Activated T-cell treated with anti-CD3 and anti-CD28 coated beads, Interleukin-2, amount 50 U/mL, for 4 hours (primary cell): ENCODE measurements around the gene LGMN. TPM values are rescaled to one million over a fixed set of nuclear protein-coding genes. Genes with fewer than 3 reads are reported as not detected.
A peak's percentile ranks its signal among the peaks of the same experiment; 100 is the strongest.

Experiments
- ATAC-seq, 2 donors: fragments of 200-7000 bp; cut with Tn5 transposase; one replicate each; pipeline ENCODE4 v1.10.0; 2021
- DNase-seq: peaks from one replicate; pipeline ENCODE4 v3.0.0-alpha.2; 2020
- H3K27me3 Mint-ChIP-seq: one replicate; pipeline ENCODE4 v1.8.0; 2021; ENCODE audit warnings: low read depth, mixed read lengths
- H3K36me3 Mint-ChIP-seq: one replicate; pipeline ENCODE4 v1.8.0; 2022; ENCODE audit warnings: mixed read lengths; ENCODE audit not compliant: insufficient read depth
- H3K4me1 Mint-ChIP-seq: one replicate; pipeline ENCODE4 v1.8.0; 2021; ENCODE audit warnings: low read depth, mixed read lengths
- H3K4me3 Mint-ChIP-seq: one replicate; pipeline ENCODE4 v1.8.0; 2021; ENCODE audit warnings: mild to moderate bottlenecking, moderate library complexity, mixed read lengths
- H3K9me3 Mint-ChIP-seq: one replicate; pipeline ENCODE4 v1.8.0; 2021; ENCODE audit warnings: mixed read lengths
- total RNA-seq, 3 donors: library from RNA; stranded (reverse); gene quantifications; one replicate each; pipeline ENCODE4 v1.2.1, GENCODE V29; 2021

LGMN gene
- total RNA-seq, 3 donors from 2014 or later: 2.9 to 4.8 (median 3.3) TPM

- peaks cover 38% of the 10 kb centered on the region for H3K36me3 Mint-ChIP-seq
- no peak overlapping the region for H3K4me3 Mint-ChIP-seq
- no peak for ATAC-seq
- peaks cover 48% of the 10 kb centered on the region for H3K4me1 Mint-ChIP-seq
- no peak for DNase-seq
- no peaks in the 10 kb centered on the region for H3K27me3 Mint-ChIP-seq
- no peaks in the 10 kb centered on the region for H3K9me3 Mint-ChIP-seq
Measured at GRCh38 chr14:92675976-92676375, 72.5 kb downstream of the LGMN start.

DNA sequence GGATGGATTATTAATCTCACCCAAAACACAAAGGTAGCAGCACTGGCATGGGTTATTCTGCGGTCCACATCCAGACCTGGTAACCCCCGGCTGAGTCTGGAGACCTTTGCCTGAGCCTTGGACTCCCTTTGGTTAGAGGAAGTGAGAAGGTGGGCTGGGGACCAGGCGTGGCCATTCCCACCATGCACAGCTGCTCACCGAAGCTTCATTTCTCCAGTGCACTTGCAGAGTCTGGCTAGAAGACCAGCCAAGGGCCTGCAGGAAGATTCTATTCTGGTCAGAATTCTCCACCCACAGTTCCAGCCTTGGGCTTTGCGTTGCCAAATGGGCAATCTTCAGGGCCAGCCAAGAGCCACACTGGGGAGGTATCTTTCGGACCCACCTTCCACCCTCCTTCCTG is 73.0 kb downstream of the LGMN start:
- peaks cover 51% of the 10 kb centered on the region for H3K4me1 Mint-ChIP-seq
- no peaks in the 10 kb centered on the region for H3K9me3 Mint-ChIP-seq
- DNase-seq: no peak
- H3K4me3 Mint-ChIP-seq: no peak overlapping the region
- H3K36me3 Mint-ChIP-seq: peaks cover 37% of the 10 kb centered on the region
- no peaks in the 10 kb centered on the region for H3K27me3 Mint-ChIP-seq
- ATAC-seq: no peak

DNA sequence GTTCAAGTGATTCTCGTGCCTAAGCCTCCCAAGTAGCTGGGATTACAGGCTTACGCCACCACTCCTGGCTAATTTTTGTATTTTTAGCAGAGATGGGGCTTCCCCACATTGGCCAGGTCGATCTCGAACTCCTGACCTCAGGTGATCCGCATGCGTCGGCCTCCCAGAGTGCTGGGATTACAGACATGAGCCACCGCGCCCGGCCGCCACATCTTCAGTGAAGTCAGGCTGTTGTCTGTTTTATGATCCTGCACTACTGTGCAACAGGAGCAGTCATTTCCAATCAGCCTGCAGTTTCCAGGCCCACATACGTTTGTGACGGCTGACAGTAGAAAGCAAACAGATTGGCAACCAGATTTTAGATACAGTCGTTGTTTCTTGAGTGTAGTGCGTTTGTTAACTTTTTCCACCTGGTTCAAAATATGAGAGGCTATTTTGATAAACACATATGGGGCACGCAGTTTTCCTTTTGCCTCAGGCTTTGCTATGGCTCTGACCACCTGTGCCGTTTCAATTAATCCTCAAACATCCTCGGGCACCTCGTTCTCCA is 74.8 kb downstream of the LGMN start:
- Mint-ChIP-seq H3K4me3 (no peak overlapping the region), H3K27me3 (no peaks in the 10 kb centered on the region), H3K36me3 (peaks cover 38% of the 10 kb centered on the region), H3K4me1 (peaks cover 67% of the 10 kb centered on the region), H3K9me3 (no peaks in the 10 kb centered on the region)
- no peak for ATAC-seq
- no peak for DNase-seq

- H3K36me3 Mint-ChIP-seq: peaks cover 34% of the 10 kb centered on the region
- ATAC-seq: peak; percentile 75 to 78
- no peaks in the 10 kb centered on the region for H3K9me3 Mint-ChIP-seq
- no peak for DNase-seq
- H3K4me3 Mint-ChIP-seq: no peak overlapping the region
- no peaks in the 10 kb centered on the region for H3K27me3 Mint-ChIP-seq
- H3K4me1 Mint-ChIP-seq: peaks cover 69% of the 10 kb centered on the region
Measured at GRCh38 chr14:92670643-92671366, 77.6 kb downstream of the LGMN start.

GRCh38 chr14:92670160-92670559 is 78.3 kb downstream of the LGMN start:
- H3K4me3 Mint-ChIP-seq: no peak overlapping the region
- DNase-seq (no peak), ATAC-seq (no peak)
- peaks cover 68% of the 10 kb centered on the region for H3K4me1 Mint-ChIP-seq
- no peaks in the 10 kb centered on the region for H3K27me3 Mint-ChIP-seq
- H3K36me3 Mint-ChIP-seq: peaks cover 35% of the 10 kb centered on the region
- no peaks in the 10 kb centered on the region for H3K9me3 Mint-ChIP-seq

- Mint-ChIP-seq H3K36me3 (peaks cover 38% of the 10 kb centered on the region), H3K9me3 (no peaks in the 10 kb centered on the region), H3K27me3 (no peaks in the 10 kb centered on the region), H3K4me3 (no peak overlapping the region), H3K4me1 (peaks cover 70% of the 10 kb centered on the region)
- DNase-seq: no peak
- peak; percentile 53 to 59 for ATAC-seq
Measured at GRCh38 chr14:92668276-92668973, 80.0 kb downstream of the LGMN start.

DNA sequence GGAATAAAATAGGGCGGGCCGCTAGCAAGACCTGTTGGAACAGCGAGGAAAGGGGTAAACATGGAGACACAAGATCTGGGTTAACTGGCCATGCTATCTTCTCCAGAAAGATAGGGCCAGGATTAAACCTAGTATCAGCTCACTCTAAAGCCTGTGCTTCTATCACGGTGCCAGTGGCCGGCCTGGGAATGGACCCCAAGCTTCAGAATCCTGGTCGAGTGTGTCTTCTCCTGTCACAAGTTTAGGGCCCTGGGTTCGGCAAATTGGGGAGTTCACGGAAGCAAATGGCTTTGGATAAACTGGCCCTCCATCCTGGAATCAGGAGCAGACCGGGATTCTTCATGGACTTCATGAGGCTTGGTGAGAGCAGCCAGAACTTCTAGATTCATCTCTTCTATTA is 82.2 kb downstream of the LGMN start:
- ATAC-seq: no peak
- Mint-ChIP-seq H3K4me3 (no peak overlapping the region), H3K4me1 (peaks cover 83% of the 10 kb centered on the region), H3K9me3 (no peaks in the 10 kb centered on the region), H3K27me3 (no peaks in the 10 kb centered on the region), H3K36me3 (peaks cover 49% of the 10 kb centered on the region)
- no peak for DNase-seq

- Mint-ChIP-seq H3K36me3 (peaks cover 53% of the 10 kb centered on the region), H3K4me1 (peaks cover 82% of the 10 kb centered on the region), H3K4me3 (no peak overlapping the region), H3K27me3 (no peaks in the 10 kb centered on the region), H3K9me3 (no peaks in the 10 kb centered on the region)
- DNase-seq: no peak
- ATAC-seq: no peak
Measured at GRCh38 chr14:92665661-92666110, 82.7 kb downstream of the LGMN start.

- H3K9me3 Mint-ChIP-seq: no peaks in the 10 kb centered on the region
- ATAC-seq (no peak), DNase-seq (no peak)
- no peaks in the 10 kb centered on the region for H3K27me3 Mint-ChIP-seq
- peaks cover 84% of the 10 kb centered on the region for H3K4me1 Mint-ChIP-seq
- H3K4me3 Mint-ChIP-seq: no peak overlapping the region
- peaks cover 59% of the 10 kb centered on the region for H3K36me3 Mint-ChIP-seq
Measured at GRCh38 chr14:92663049-92663448, 85.4 kb downstream of the LGMN start.

DNA sequence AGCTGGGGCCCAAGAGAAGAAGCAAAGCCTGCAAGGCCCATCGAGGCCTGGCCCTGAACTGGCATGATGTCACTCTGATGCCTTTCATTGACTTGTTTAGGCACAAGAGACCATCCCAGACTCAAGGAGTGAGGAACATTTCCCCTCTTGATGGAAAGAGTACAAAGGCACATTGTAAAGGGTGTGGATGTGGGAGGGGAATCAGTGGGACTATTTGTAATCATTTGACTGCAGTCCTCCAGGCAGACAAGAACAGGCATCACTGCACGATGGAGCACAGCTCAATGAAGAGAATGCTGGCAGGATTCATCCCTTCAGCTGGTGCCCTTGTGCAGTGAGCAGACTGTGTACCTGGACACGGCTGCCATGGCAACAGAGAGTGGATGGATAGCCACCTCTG is 87.9 kb downstream of the LGMN start:
- ATAC-seq: no peak
- no peak overlapping the region for H3K4me3 Mint-ChIP-seq
- no peaks in the 10 kb centered on the region for H3K9me3 Mint-ChIP-seq
- peaks cover 88% of the 10 kb centered on the region for H3K4me1 Mint-ChIP-seq
- H3K27me3 Mint-ChIP-seq: no peaks in the 10 kb centered on the region
- DNase-seq: no peak
- H3K36me3 Mint-ChIP-seq: peaks cover 55% of the 10 kb centered on the region

DNA sequence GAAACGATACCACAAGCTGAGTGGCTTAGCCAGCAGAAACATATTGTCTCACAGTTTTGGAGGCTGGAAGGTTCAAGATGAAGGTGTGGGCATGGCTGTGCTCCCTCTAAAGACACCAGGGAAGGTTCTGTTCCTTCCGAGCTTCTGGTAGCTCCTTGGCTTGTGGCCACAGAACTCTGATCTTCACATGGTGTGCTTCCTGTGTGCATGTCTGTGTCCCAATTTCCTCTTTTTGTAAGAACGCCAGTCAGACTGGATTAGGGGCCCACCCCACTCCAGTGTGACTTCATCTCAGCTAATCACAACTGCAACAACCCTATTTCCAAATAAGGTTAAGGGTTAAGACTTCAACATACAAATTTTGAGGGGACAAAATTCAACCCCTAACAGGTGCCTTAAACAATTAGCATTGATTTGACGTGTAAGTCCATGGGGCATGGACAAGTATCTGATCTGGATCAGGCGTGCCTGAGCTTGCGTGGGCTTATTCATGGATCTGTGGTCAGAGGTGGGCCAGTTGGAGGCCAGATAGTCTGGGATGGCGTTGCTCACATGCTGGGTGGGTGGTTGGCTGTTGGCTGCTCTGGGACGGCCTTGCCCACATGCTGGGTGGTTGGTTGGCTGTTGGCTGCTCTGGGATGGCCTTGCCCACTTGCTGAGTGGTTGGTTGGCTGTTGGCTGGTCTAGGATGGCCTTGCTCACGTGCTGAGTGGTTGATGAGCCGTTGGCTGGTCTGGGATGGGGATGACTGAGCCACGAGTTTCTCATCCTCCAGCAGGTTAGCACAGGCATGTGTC is 88.5 kb downstream of the LGMN start:
- Mint-ChIP-seq H3K4me1 (peaks cover 90% of the 10 kb centered on the region), H3K36me3 (peaks cover 57% of the 10 kb centered on the region), H3K9me3 (no peaks in the 10 kb centered on the region), H3K4me3 (no peak overlapping the region), H3K27me3 (no peaks in the 10 kb centered on the region)
- ATAC-seq: no peak
- DNase-seq: no peak

DNA sequence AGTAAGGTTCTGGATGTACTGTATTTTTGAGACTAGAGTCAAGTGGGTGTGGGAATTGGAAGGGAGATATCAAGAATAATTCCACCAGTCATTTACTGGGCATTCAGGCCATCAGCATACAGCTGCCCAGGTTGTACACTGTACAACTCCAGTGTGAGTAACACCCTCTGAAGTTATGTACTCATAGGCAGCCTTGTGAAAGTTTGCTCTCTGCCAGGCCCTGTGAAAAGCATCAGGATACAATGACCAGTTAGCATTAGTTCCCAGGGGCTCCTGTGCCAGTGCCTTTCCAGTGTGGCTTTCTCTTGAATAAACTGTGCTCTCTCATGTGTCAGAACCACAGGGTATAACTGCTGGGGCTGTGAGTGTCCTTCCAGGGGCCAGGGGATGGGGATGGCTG is 89.7 kb downstream of the LGMN start:
- H3K4me3 Mint-ChIP-seq: no peak overlapping the region
- H3K9me3 Mint-ChIP-seq: no peaks in the 10 kb centered on the region
- no peak for ATAC-seq
- H3K36me3 Mint-ChIP-seq: peaks cover 52% of the 10 kb centered on the region
- peaks cover 90% of the 10 kb centered on the region for H3K4me1 Mint-ChIP-seq
- no peaks in the 10 kb centered on the region for H3K27me3 Mint-ChIP-seq
- DNase-seq: no peak

DNA sequence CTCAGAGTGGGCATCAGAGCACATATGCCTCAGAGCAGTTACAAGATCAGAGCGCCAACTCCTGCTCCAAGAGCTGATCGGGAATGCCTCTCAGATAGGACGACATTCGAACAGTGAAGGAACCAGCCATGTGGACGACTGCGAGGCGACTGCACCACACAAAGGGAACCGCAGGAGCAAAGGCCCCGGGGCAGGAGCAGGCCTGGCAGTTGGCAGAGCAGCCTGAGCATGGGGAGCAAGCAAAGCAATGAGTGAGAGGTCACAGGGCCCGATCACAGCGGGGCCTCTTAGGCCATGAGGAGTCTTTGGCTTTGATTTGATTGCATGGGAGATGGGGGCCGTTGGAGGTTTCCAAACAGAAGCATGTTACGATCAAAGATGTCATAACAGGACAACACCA is 90.3 kb downstream of the LGMN start:
- Mint-ChIP-seq H3K4me1 (peaks cover 93% of the 10 kb centered on the region), H3K27me3 (no peaks in the 10 kb centered on the region), H3K36me3 (peaks cover 51% of the 10 kb centered on the region), H3K9me3 (no peaks in the 10 kb centered on the region), H3K4me3 (peak overlapping the region; percentile 19)
- ATAC-seq (no peak), DNase-seq (no peak)

GRCh38 chr14:92657457-92658142 is 90.8 kb downstream of the LGMN start:
- Mint-ChIP-seq H3K4me1 (peaks cover 89% of the 10 kb centered on the region), H3K27me3 (no peaks in the 10 kb centered on the region), H3K9me3 (no peaks in the 10 kb centered on the region), H3K36me3 (peaks cover 47% of the 10 kb centered on the region), H3K4me3 (peak overlapping the region; percentile 63)
- no peak for DNase-seq
- no peak for ATAC-seq
